HepG2 (cell line): Measurements from ENCODE around the gene SHISA7. TPM values are rescaled to one million over a fixed set of nuclear protein-coding genes. Genes with fewer than 3 reads are reported as not detected.

Source experiments
- ATAC-seq: fragments of 200-7000 bp; cut with Tn5 transposase; 3 replicates; pipeline ENCODE4 v1.9.1; 2020; ENCODE audit warnings: mild to moderate bottlenecking, moderate library complexity
- BruUV-seq: library from RNA; stranded (reverse); fragments of 400-500 nt; replicated peaks from 2 replicates; lab custom pipeline; 2021; lab: Mats Ljungman, UMichigan
- CTCF ChIA-PET: fragments of 300-600 bp; formaldehyde crosslinking; extraction: SDS; loops from one replicate; lab custom pipeline; 2021; ENCODE audit warnings: low total read pairs, inconsistent platforms, low intra/inter-chr PET ratio; lab: Yijun Ruan, JAX
- POLR2A ChIA-PET: fragments of 350-600 bp; sonication (Branson Sonifier 250); formaldehyde crosslinking; loops from one replicate; lab custom pipeline; 2020; ENCODE audit warnings: antibody characterized with exemption, inconsistent platforms; lab: Yijun Ruan, JAX
- DNase-seq: peaks from one replicate; pipeline ENCODE4 v3.0.0-alpha.2; 2015; ENCODE audit warnings: low spot score
- FAIRE-seq: peaks from 3 replicates; lab custom pipeline; 2011; peaks lifted over from hg19 to GRCh38; lab: Jason Lieb, UNC
- H2AFZ ChIP-seq: one replicate; pipeline ENCODE4 v1.6.1; 2011; ENCODE audit warnings: low read length, inconsistent platforms
- H3K27ac ChIP-seq: fragments of 300-600 bp; 3 replicates; pipeline ENCODE4 v1.8.0; 2011; ENCODE audit warnings: mixed run types, mild to moderate bottlenecking, mixed read lengths, low read length, inconsistent platforms; ENCODE audit not compliant: insufficient read depth; ENCODE audit errors: extremely low read length
- H3K27me3 ChIP-seq, 2 experiments: fragments of 200-600 bp in 1 of 2; 2 replicates in 1 of 2; 3 replicates in 1 of 2; pipeline versions ENCODE4 v1.6.0 to v1.8.0; 2011; ENCODE audit warnings: low read length in 2 of 2, mild to moderate bottlenecking in 2 of 2, moderate library complexity in 2 of 2, inconsistent platforms in 1 of 2; ENCODE audit not compliant: insufficient read depth in 2 of 2, control insufficient read depth in 1 of 2
- H3K36me3 ChIP-seq, 2 experiments: fragments of 200-600 bp in 1 of 2; replicated peaks in 1 of 2; 2 replicates in 1 of 2; 3 replicates in 1 of 2; pipeline versions ENCODE4 v1.5.1 to v1.8.0; 2011; ENCODE audit warnings: low read length in 2 of 2, inconsistent platforms in 1 of 2; ENCODE audit not compliant: insufficient read depth in 2 of 2, control insufficient read depth in 1 of 2
- H3K4me1 ChIP-seq: 2 replicates; pipeline ENCODE4 v1.5.1; 2012; ENCODE audit warnings: low read length, inconsistent platforms; ENCODE audit not compliant: insufficient read depth
- H3K4me2 ChIP-seq: 2 replicates; pipeline ENCODE4 v1.6.0; 2011; ENCODE audit warnings: low read depth, low read length, inconsistent platforms
- H3K4me3 ChIP-seq, 3 experiments: fragments of 200-600 bp in 1 of 3; sonication (generic), shearing (Covaris generic) in 1 of 3; replicated peaks in 1 of 3; 2 replicates each; pipeline ENCODE4 v1.5.1; 2011 to 2016; ENCODE audit warnings: low read length in 3 of 3, inconsistent platforms in 2 of 3, low read depth in 2 of 3, mild to moderate bottlenecking in 2 of 3, control low read depth in 1 of 3, mixed read lengths in 1 of 3; ENCODE audit not compliant: insufficient read depth in 1 of 3
- H3K79me2 ChIP-seq: one replicate; pipeline ENCODE4 v1.6.1; 2011; ENCODE audit warnings: low read length, inconsistent platforms; ENCODE audit not compliant: insufficient read depth
- H3K9ac ChIP-seq: 2 replicates; pipeline ENCODE4 v1.6.0; 2011; ENCODE audit warnings: mild to moderate bottlenecking, low read depth, low read length, inconsistent platforms; ENCODE audit not compliant: insufficient read depth
- H3K9me3 ChIP-seq: 2 replicates; pipeline ENCODE4 v1.5.1; 2012; ENCODE audit warnings: mild to moderate bottlenecking, low read length
- H4K20me1 ChIP-seq: 2 replicates; pipeline ENCODE4 v1.6.0; 2011; ENCODE audit warnings: inconsistent platforms, mild to moderate bottlenecking, low read length, moderate library complexity; ENCODE audit not compliant: insufficient read depth
- ZBTB40 ChIP-seq, 2 experiments: fragments of 450-650 bp in 1 of 2; sonication (generic) in 1 of 2; formaldehyde crosslinking in 1 of 2; IDR thresholded peaks; 2 replicates each; pipeline versions ENCODE4 v1.6.1 to v1.8.0; 2016 to 2022; ENCODE audit warnings: antibody characterized with exemption in 1 of 2, mild to moderate bottlenecking in 1 of 2, missing genetic modification reagents in 1 of 2
- ZNF263 ChIP-seq: sonication (generic); formaldehyde crosslinking; IDR thresholded peaks from 2 replicates; pipeline ENCODE4 v1.4.0; 2020; ENCODE audit warnings: missing genetic modification reagents
- WGBS: methylation state at CpG from one replicate; pipeline ENCODE4 v1.1.6; 2017; ENCODE audit warnings: low lambda C conversion rate; 5-methylcytosine and 5-hydroxymethylcytosine counted together
- in situ Hi-C: cut with HindIII; loops from 2 replicates; pipeline ENCODE4 v1.10.0; 2017; ENCODE audit warnings: low pct_unique_long_range_greater_than_20kb; ENCODE audit not compliant: extremely low pct_ligation_motif_present
- intact Hi-C: fragments of 100-400 bp; cut with micrococcal nuclease; formaldehyde crosslinking; loops from one replicate; pipeline ENCODE4 v1.10.0; 2022; ENCODE audit not compliant: unreplicated experiment
- polyA plus RNA-seq, 8 experiments: library from polyadenylated mRNA; depleted of rRNA in 3 of 8; stranded (reverse) in 7 of 8; unstranded in 1 of 8; fragments of >200 nt; fragmentation: Illumina TruSeq in 4 of 8; extraction: Trizol in 4 of 8; gene quantifications; 2 replicates each; pipeline versions ENCODE4 v1.2.1 to v1.2.3, GENCODE V29; 2011 to 2016; ENCODE audit warnings: low read depth in 4 of 8, missing spikeins in 1 of 8, mixed read lengths in 1 of 8; ENCODE audit not compliant: insufficient read depth in 1 of 8
- total RNA-seq, 5 experiments: library from RNA; depleted of rRNA; stranded (reverse); fragments of >200 nt; fragmentation: Illumina TruSeq; extraction: Trizol; gene quantifications; 2 replicates each; pipeline ENCODE4 v1.2.3, GENCODE V29; 2016; ENCODE audit warnings: low read depth in 1 of 5

SHISA7 gene
- total and polyA plus RNA-seq, 2 of the 13 experiments (the other 11 are each of a cell fraction or from before 2014, with no cell fraction given) = not detected

GRCh38 chr19:55453511-55454260 is 10.6 kb upstream of the SHISA7 start:
- peaks cover 1 to 11% of the 10 kb centered on the region in 2 experiments; a peak in 4 of 5 replicates for H3K36me3 ChIP-seq
- H3K9ac ChIP-seq = no peak overlapping the region
- H3K27me3 ChIP-seq = peaks cover 0 to 17% of the 10 kb centered on the region in 2 experiments; a peak in 3 of 5 replicates
- BruUV-seq = TSS peak; percentile 27
- ChIA-PET POLR2A (interaction anchor here (0.7 to 3.3 kb wide), 2 partner anchors 8 to 47 kb away, joined by 3 to 11 read pairs; partner anchors contain the start of genes ISOC2 and UBE2S), CTCF (no interaction called here)
- FAIRE-seq (no peak), DNase-seq (no peak), ATAC-seq (no peak)
- H3K4me3 ChIP-seq = no peak overlapping the region
- WGBS = 86% methylated on average over 12 of the region's 12 CpGs
- H3K79me2 ChIP-seq = peaks cover 4% of the 10 kb centered on the region
- H3K4me1 ChIP-seq = peaks cover 17% of the 10 kb centered on the region
- peaks cover 10% of the 10 kb centered on the region; the same call in 1 of the 2 replicates for H4K20me1 ChIP-seq
- TF ChIP-seq ZNF263 (CRISPR knock-in tag) (peak; percentile 69; the same call in 1 of the 2 replicates), ZBTB40 (IDR thresholded peaks at IDR 0.05) (no peak), ZBTB40 (CRISPR knock-in tag; IDR thresholded peaks at IDR 0.05) (no peak)
- in situ Hi-C loops = no loop called here
- no peak overlapping the region for H3K27ac ChIP-seq
- no peaks in the 10 kb centered on the region for H3K9me3 ChIP-seq
- intact Hi-C loops = no loop called here
- H3K4me2 ChIP-seq = no peak overlapping the region
- no peak overlapping the region for H2AFZ ChIP-seq
